Spleen (tissue), 11 donors: ENCODE data around the gene NENF. TPM values are rescaled to one million over a fixed set of nuclear protein-coding genes. Genes with fewer than 3 reads are reported as not detected.

Experiments used
- DNase-seq: peaks from one replicate; pipeline ENCODE4 v3.0.0-alpha.2; 2020
- H3K27ac ChIP-seq, 8 donors: fragments of 200-600 bp; sonication (generic) in 7 of 8; 1 replicate in 4 of 8; 2 replicates in 4 of 8; pipeline versions ENCODE4 v1.5.0 to v1.8.0; 2016 to 2021; ENCODE audit warnings: inconsistent platforms in 4 of 8, mild to moderate bottlenecking in 4 of 8, moderate library complexity in 1 of 8
- H3K27me3 ChIP-seq, 7 donors: fragments of 200-600 bp; sonication (generic) in 6 of 7; replicated peaks in 1 of 7; 1 replicate in 4 of 7; 2 replicates in 3 of 7; pipeline versions ENCODE4 v1.5.0 to v1.8.0; 2016 to 2021; ENCODE audit warnings: inconsistent platforms in 3 of 7, mild to moderate bottlenecking in 1 of 7
- H3K36me3 ChIP-seq, 6 donors: fragments of 200-600 bp; sonication (generic) in 5 of 6; 1 replicate in 4 of 6; 2 replicates in 2 of 6; pipeline versions ENCODE4 v1.5.0 to v1.8.0; 2016 to 2021; ENCODE audit warnings: inconsistent platforms in 2 of 6
- H3K4me1 ChIP-seq, 6 donors: fragments of 200-600 bp; sonication (generic) in 5 of 6; 1 replicate in 3 of 6; 2 replicates in 3 of 6; pipeline versions ENCODE4 v1.5.0 to v1.8.0; 2016 to 2021; ENCODE audit warnings: inconsistent platforms in 3 of 6
- H3K4me3 ChIP-seq, 8 donors: fragments of 200-600 bp; sonication (generic) in 7 of 8; 1 replicate in 4 of 8; 2 replicates in 4 of 8; pipeline versions ENCODE4 v1.5.0 to v1.8.0; 2016 to 2021; ENCODE audit warnings: inconsistent platforms in 4 of 8, mild to moderate bottlenecking in 4 of 8, moderate library complexity in 2 of 8
- H3K9me3 ChIP-seq, 8 donors: fragments of 200-600 bp; sonication (generic) in 7 of 8; 1 replicate in 4 of 8; 2 replicates in 4 of 8; pipeline versions ENCODE4 v1.5.0 to v1.8.0; 2016 to 2021; ENCODE audit warnings: inconsistent platforms in 4 of 8
- POLR2A ChIP-seq, 3 donors: fragments of 450-650 bp; IDR thresholded peaks; one replicate each; pipeline ENCODE4 v1.5.1; 2017; ENCODE audit warnings: antibody characterized with exemption in 3 of 3, mild to moderate bottlenecking in 1 of 3
- POLR2AphosphoS5 ChIP-seq, 3 donors: sonication (generic); formaldehyde crosslinking; IDR thresholded peaks; one replicate each; pipeline ENCODE4 v1.5.1; 2017; ENCODE audit warnings: antibody characterized with exemption in 3 of 3
- WGBS, 5 donors: extraction: QIAGEN DNeasy Blood & Tissue Kit in 3 of 5; methylation state at CpG; one replicate each; pipeline versions ENCODE4 v1.1.5 to v1.1.7; 2013 to 2018; 5-methylcytosine and 5-hydroxymethylcytosine counted together
- intact Hi-C: fragments of 100-400 bp; cut with DNase I; formaldehyde crosslinking; loops from one replicate; pipeline ENCODE4 v1.15.0; 2023; ENCODE audit warnings: low total_unique reads
- polyA plus RNA-seq, 3 donors: library from polyadenylated mRNA; stranded (reverse); fragments of 200-250 nt; gene quantifications; one replicate each; pipeline ENCODE4 v1.2.1, GENCODE V29; 2013
- total RNA-seq, 7 donors: library from RNA; depleted of rRNA in 3 of 7; stranded (reverse); fragments of >200 nt in 3 of 7; fragmentation: NEBNext Ultra II Directional in 4 of 7; extraction: Animal tissue kit (Norgen Biotek cat#: 25700) in 4 of 7; gene quantifications; one replicate each; pipeline versions ENCODE4 v1.1.0 to v1.2.1, GENCODE V29; 2016 to 2021
- TF ChIP-seq, protein P1 (sequence below), 11 experiments: fragments of 200-600 bp in 7 of 11; fragments of 450-650 bp in 4 of 11; sonication (generic) in 4 of 11; IDR thresholded peaks in 8 of 11; conservative IDR thresholded peaks in 3 of 11; 1 replicate in 7 of 11; 2 replicates in 4 of 11; pipeline versions ENCODE4 v1.4.0 to v1.8.0; 2016 to 2021; ENCODE audit warnings: antibody characterized with exemption in 11 of 11, inconsistent platforms in 4 of 11, mild to moderate bottlenecking in 1 of 11
- donor health status: healthy with polysubstance abuse.
- donor health status: DM: no; HTN: no; CAD: no; lungs with moderate emphysema.
- donor health status: DM: no; HTN: no; CAD: no.
- donor health status: Bipolar disorder and iron deficiency.
- donor health status: healthy.
- donor health status: DM: no; HTN: no; CAD: no.
- donor health status: DM: yes; HTN: yes; CAD: no.

NENF gene
- total and polyA plus RNA-seq, 10 donors: 23.2 to 59.4 (median 40.8) TPM

- no peaks in the 10 kb centered on the region for H3K27me3 ChIP-seq
- intact Hi-C loops: no loop called here
- DNase-seq: no peak
- TF ChIP-seq, protein P1, sequence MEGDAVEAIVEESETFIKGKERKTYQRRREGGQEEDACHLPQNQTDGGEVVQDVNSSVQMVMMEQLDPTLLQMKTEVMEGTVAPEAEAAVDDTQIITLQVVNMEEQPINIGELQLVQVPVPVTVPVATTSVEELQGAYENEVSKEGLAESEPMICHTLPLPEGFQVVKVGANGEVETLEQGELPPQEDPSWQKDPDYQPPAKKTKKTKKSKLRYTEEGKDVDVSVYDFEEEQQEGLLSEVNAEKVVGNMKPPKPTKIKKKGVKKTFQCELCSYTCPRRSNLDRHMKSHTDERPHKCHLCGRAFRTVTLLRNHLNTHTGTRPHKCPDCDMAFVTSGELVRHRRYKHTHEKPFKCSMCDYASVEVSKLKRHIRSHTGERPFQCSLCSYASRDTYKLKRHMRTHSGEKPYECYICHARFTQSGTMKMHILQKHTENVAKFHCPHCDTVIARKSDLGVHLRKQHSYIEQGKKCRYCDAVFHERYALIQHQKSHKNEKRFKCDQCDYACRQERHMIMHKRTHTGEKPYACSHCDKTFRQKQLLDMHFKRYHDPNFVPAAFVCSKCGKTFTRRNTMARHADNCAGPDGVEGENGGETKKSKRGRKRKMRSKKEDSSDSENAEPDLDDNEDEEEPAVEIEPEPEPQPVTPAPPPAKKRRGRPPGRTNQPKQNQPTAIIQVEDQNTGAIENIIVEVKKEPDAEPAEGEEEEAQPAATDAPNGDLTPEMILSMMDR (IDR thresholded peaks at IDR 0.05 in 8 of 11, conservative IDR thresholded peaks at IDR 0.05 in 3 of 11): no peak
- TF ChIP-seq POLR2AphosphoS5 (IDR thresholded peaks at IDR 0.05): no peak
- TF ChIP-seq POLR2A (IDR thresholded peaks at IDR 0.05): no peak
- peak overlapping the region in 7 of 8 donors; percentile 61 to 90 (median 70) for H3K4me3 ChIP-seq
- H3K27ac ChIP-seq: peak overlapping the region in 7 of 8 donors; percentile 30 to 86 (median 77)
- peaks cover 0 to 37% (median 21%) of the 10 kb centered on the region in 6 donors for H3K4me1 ChIP-seq
- no peaks in the 10 kb centered on the region for H3K9me3 ChIP-seq
- WGBS, 5 donors: 36 to 47% (median 36%) methylated on average over 5 of the region's 5 CpGs
- H3K36me3 ChIP-seq: no peaks in the 10 kb centered on the region
Observed at GRCh38 chr1:212432272-212432660, 454 bp upstream of the NENF start.

DNA sequence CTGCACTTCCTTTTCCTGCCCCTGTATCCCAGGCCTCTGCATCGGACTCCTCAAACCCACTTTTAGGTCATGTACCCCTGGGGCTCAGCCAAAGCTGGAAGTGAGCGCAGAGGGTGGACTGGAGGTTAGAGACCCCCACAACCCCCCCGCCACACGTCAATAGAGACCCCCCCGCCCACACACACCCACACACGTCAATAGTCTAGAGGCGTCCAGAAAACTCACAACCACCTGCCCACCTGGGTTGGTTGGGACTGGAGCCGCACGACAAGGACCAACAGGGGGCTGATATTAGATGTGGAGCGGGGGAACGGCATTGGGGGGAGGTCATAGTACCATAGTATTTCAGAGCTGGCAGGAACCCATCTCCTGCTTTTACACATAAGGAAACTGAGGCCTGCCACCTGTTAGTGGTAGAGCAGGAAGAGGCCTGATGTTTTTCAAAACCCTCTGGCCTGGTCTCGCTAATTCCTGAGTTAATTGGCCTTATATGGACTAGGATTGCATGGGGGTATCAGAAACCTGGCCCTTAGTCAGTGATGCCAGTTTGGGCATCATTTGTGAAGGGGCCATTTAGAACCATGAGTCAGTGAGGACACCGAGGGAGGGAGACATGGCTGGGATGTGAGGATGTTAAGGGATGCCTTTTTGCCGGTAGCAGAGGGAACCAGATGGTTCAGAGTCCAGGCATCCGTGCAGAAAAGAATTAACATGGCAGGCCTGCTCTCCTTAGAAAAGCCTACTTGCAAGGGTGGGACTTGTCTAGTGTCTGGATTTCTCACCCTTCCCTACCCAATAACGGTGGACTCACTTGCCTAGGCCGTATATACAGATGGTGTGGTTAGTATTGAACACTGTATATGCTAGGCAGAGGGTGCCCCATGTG, 1.1 kb downstream of the NENF start:
- Histone ChIP-seq H3K9me3 (no peaks in the 10 kb centered on the region), H3K36me3 (no peaks in the 10 kb centered on the region), H3K4me3 (peak overlapping the region; percentile 58 to 90 (median 66)), H3K27ac (peak overlapping the region in 5 of 8 donors; percentile 61 to 86 (median 79)), H3K4me1 (peaks cover 0 to 37% (median 21%) of the 10 kb centered on the region in 6 donors), H3K27me3 (no peaks in the 10 kb centered on the region)
- peak; percentile 62 for DNase-seq
- WGBS, 5 donors: 71 to 81% (median 73%) methylated on average over 17 of the region's 17 CpGs
- TF ChIP-seq POLR2A (IDR thresholded peaks at IDR 0.05) (no peak), POLR2AphosphoS5 (IDR thresholded peaks at IDR 0.05) (no peak)
- TF ChIP-seq, protein P1 (IDR thresholded peaks at IDR 0.05 in 8 of 11, conservative IDR thresholded peaks at IDR 0.05 in 3 of 11): no peak
- intact Hi-C loops: no loop called here

GRCh38 chr1:212434992-212435391, 2.3 kb downstream of the NENF start:
- Histone ChIP-seq H3K36me3 (no peaks in the 10 kb centered on the region), H3K27ac (no peak overlapping the region), H3K9me3 (no peaks in the 10 kb centered on the region), H3K4me1 (peaks cover 0 to 37% (median 21%) of the 10 kb centered on the region in 6 donors), H3K27me3 (no peaks in the 10 kb centered on the region), H3K4me3 (no peak overlapping the region)
- DNase-seq: no peak
- WGBS, 5 donors: 95 to 100% (median 97%) methylated on average over 4 of the region's 4 CpGs
- intact Hi-C loops: no loop called here
- no peak for TF ChIP-seq POLR2AphosphoS5 (IDR thresholded peaks at IDR 0.05)
- TF ChIP-seq POLR2A (IDR thresholded peaks at IDR 0.05): no peak
- TF ChIP-seq, protein P1 (IDR thresholded peaks at IDR 0.05 in 8 of 11, conservative IDR thresholded peaks at IDR 0.05 in 3 of 11): no peak

- intact Hi-C loops: no loop called here
- DNase-seq: no peak
- no peaks in the 10 kb centered on the region for H3K27me3 ChIP-seq
- H3K36me3 ChIP-seq: peaks cover 0 to 1% (median 0%) of the 10 kb centered on the region in 6 donors
- H3K4me1 ChIP-seq: peaks cover 0 to 21% (median 17%) of the 10 kb centered on the region in 6 donors
- TF ChIP-seq, protein P1 (IDR thresholded peaks at IDR 0.05 in 8 of 11, conservative IDR thresholded peaks at IDR 0.05 in 3 of 11): no peak
- no peak for TF ChIP-seq POLR2A (IDR thresholded peaks at IDR 0.05)
- TF ChIP-seq POLR2AphosphoS5 (IDR thresholded peaks at IDR 0.05): no peak
- WGBS, 5 donors: 75 to 80% (median 79%) methylated on average over 4 of the region's 4 CpGs
- H3K9me3 ChIP-seq: no peaks in the 10 kb centered on the region
- H3K4me3 ChIP-seq: no peak overlapping the region
- H3K27ac ChIP-seq: no peak overlapping the region
Observed at GRCh38 chr1:212437179-212437798, 4.6 kb downstream of the NENF start.
